Small intestine (tissue), 16 donors: ENCODE results near the gene P2RX3. TPM values are rescaled to one million over a fixed set of nuclear protein-coding genes. Genes with fewer than 3 reads are reported as not detected.
"Not testable (repeated sequence)": the region's sequence is repeated elsewhere in the genome, so short reads cannot be mapped to it uniquely, and the experiment has no call there.

ENCODE experiments used
- DNase-seq, 2 donors: peaks; one replicate each; pipeline versions ENCODE4 v3.0.0 to v3.0.0-alpha.2; 2013
- FAIRE-seq: peaks from 2 replicates; lab custom pipeline; 2012; peaks lifted over from hg19 to GRCh38; lab: Jason Lieb, UNC
- H3K27ac ChIP-seq, 3 donors: one replicate each; pipeline ENCODE4 v1.5.1; 2013; ENCODE audit warnings: low read length in 2 of 3, mild to moderate bottlenecking in 2 of 3, control low read depth in 1 of 3, inconsistent platforms in 1 of 3, low read depth in 1 of 3, moderate library complexity in 1 of 3
- H3K27me3 ChIP-seq, 3 donors: one replicate each; pipeline ENCODE4 v1.6.1; 2013; ENCODE audit warnings: low read length in 3 of 3, inconsistent platforms in 1 of 3; ENCODE audit not compliant: control insufficient read depth in 3 of 3, insufficient read depth in 3 of 3
- H3K36me3 ChIP-seq, 3 donors: one replicate each; pipeline ENCODE4 v1.6.1; 2013; ENCODE audit warnings: low read length in 3 of 3, inconsistent platforms in 1 of 3, low read depth in 1 of 3, mild to moderate bottlenecking in 1 of 3, moderate library complexity in 1 of 3; ENCODE audit not compliant: control insufficient read depth in 3 of 3, insufficient read depth in 2 of 3
- H3K4me1 ChIP-seq, 3 donors: one replicate each; pipeline ENCODE4 v1.6.1; 2013; ENCODE audit warnings: low read length in 2 of 3, inconsistent platforms in 1 of 3, low read depth in 1 of 3, mild to moderate bottlenecking in 1 of 3, moderate library complexity in 1 of 3; ENCODE audit not compliant: control insufficient read depth in 3 of 3, insufficient read depth in 2 of 3
- H3K4me3 ChIP-seq, 3 donors: one replicate each; pipeline ENCODE4 v1.5.1; 2013; ENCODE audit warnings: low read length in 3 of 3, control low read depth in 1 of 3, inconsistent platforms in 1 of 3, low read depth in 1 of 3, mild to moderate bottlenecking in 1 of 3, moderate library complexity in 1 of 3
- H3K9me3 ChIP-seq, 2 donors: one replicate each; pipeline ENCODE4 v1.6.1; 2013; ENCODE audit warnings: low read depth in 1 of 2, low read length in 1 of 2; ENCODE audit not compliant: control insufficient read depth in 2 of 2, insufficient read depth in 1 of 2
- WGBS, 3 donors: extraction: QIAGEN DNeasy Blood & Tissue Kit; methylation state at CpG; one replicate each; pipeline ENCODE4 v1.1.7; 2013; 5-methylcytosine and 5-hydroxymethylcytosine counted together
- long read RNA-seq, 10 donors: transcript quantifications; one replicate each; lab custom pipeline, GENCODE V29; 2026
- polyA plus RNA-seq, 4 donors: library from polyadenylated mRNA; stranded (reverse) in 3 of 4; unstranded in 1 of 4; fragments of 200-250 nt in 3 of 4; fragments of 120-200 nt in 1 of 4; gene quantifications; one replicate each; pipeline versions ENCODE4 v1.2.1 to v1.2.3, GENCODE V29; 2013
- donor health status: healthy with polysubstance abuse.
- donor health status: control.
- donor health status: control.
- donor health status: Bipolar disorder and iron deficiency.
- donor health status: healthy.

The P2RX3 gene
- under 1 TPM in 2 of 4 donors, not detected in 2; 0.46 to 0.68 TPM for polyA plus RNA-seq
- long read RNA-seq, donor 1, result 0 reads
- long read RNA-seq, donor 2, result 0 reads
- long read RNA-seq, donor 3, result 0 reads
- long read RNA-seq, donor 4, result 0 reads
- long read RNA-seq, donor 5, partial matches to known transcripts, result 0 of 1 reads
- long read RNA-seq, donor 5, other reads (novel, unspliced or antisense), result 0 of 1 reads
- long read RNA-seq, donor 6, result 0 reads
- long read RNA-seq, donor 7, result 0 reads
- long read RNA-seq, donor 8, partial matches to known transcripts, result 0 of 1 reads
- long read RNA-seq, donor 8, other reads (novel, unspliced or antisense), result 0 of 1 reads
- long read RNA-seq, donor 9, result 0 reads
- long read RNA-seq, donor 10, transcript P2RX3-201 (12 exons, 1,831 nt), result major isoform, 6 of 6 reads
- long read RNA-seq, donor 10, partial matches to known transcripts, result 0 of 6 reads
- long read RNA-seq, donor 10, other reads (novel, unspliced or antisense), result 0 of 6 reads

DNA sequence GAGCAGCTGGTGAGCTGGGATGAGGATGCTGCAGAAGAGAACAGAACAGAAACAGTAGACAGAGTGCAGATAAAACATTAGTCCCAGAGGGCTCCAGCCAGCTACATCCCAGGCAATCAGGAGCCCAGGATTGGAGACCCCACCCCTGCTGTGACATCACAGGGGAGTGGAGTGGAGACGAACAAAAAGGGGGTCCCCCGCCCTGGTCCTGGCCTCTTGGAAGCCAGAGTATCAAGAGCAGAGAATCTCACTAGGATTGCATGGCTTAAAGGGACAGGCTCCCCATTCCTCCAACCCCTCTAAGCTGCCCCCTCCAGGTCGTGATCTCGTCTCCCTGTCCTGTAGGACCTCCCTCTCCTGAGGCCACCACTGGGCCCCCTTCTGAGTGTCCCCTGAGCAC is at the start of gene P2RX3:
Gene P2RX3 (plus strand): TSS at position 211 of the 400 bp plus-strand sequence. CDS start 199 bp downstream, outside the sequence.
- no peak for FAIRE-seq
- no peaks in the 10 kb centered on the region for H3K9me3 ChIP-seq
- H3K4me1 ChIP-seq, result peaks cover 2 to 10% (median 8%) of the 10 kb centered on the region in 3 donors
- H3K27me3 ChIP-seq, result peaks cover 0 to 7% (median 0%) of the 10 kb centered on the region in 3 donors
- no peak within 1 kb of the TSS for H3K4me3 ChIP-seq
- WGBS, 3 donors, result 33 to 44% (median 43%) methylated on average over 4 of the region's 4 CpGs
- no peak within 1 kb of the TSS for H3K27ac ChIP-seq
- H3K36me3 ChIP-seq, result peaks cover 0 to 9% (median 0%) of the 10 kb centered on the region in 3 donors
- DNase-seq, result no peak

DNA sequence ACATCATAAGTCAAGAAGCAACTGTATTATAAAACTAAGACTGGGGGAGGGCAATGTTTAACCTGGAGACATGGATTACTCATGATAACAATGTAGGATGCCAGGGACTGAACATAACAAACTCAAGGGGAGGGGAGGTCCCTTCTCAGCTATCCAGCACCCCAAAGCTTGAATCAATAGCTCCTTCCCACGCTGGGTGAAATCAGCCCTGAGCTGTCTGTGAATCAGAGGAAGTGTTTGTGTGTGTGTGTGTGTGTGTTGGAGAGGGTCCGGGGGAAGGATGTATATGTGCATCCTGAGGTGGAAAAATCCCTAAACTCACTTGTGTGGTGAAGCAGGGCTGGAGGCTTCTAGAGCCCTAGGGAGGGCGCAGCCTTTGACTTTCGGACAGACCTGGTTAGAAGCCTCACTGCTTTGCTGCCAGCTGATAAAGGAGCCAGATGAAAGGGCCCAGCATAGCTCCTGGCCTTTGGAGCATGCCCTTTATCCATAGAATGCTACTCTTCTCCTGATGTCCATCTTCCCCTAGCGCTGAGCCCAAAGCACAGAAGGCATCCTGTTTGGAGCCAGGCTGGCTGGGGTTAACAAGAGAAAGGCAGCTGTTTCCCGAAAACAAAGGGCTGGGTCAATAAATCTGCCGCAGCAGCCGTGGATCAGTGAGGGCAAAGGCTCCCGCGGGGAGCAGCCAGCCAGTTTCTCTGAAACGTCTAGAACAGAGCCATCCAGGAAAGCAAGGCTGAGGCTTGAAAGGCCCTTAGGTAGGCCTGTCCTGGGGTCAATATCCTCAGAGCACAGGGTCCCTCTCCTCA is 49.2 kb upstream of the P2RX3 start:
- Histone ChIP-seq H3K36me3 (no peaks in the 10 kb centered on the region), H3K9me3 (no peaks in the 10 kb centered on the region), H3K27ac (peak overlapping the region in 2 of 3 donors; percentile 35 to 59), H3K4me1 (peaks cover 2 to 30% (median 7%) of the 10 kb centered on the region in 3 donors), H3K27me3 (no peaks in the 10 kb centered on the region), H3K4me3 (no peak overlapping the region)
- WGBS, 3 donors, result 4 to 15% (median 13%) methylated on average over 11 of the region's 11 CpGs
- DNase-seq (peak; percentile 36 to 62), FAIRE-seq (no peak)

DNA sequence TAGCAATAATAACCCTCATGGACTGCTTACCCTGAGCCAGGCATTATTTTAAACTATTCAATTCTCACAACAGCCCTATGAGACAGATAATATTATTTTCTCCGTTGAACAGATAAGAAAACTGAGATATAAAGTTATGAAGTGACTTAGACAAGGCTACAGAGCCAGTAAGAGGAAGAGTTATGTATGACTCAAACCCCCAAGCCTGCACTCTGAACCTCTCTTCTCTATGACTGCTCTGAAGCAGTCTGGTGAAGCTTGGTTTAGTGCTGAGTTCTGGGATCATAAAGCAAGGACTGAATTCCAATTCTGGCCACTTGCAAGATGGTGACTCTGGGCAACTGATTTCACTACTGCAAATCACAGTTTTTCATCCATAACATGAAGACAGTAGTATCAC is 47.9 kb upstream of the P2RX3 start:
- Histone ChIP-seq H3K4me3 (no peak overlapping the region), H3K27ac (no peak overlapping the region), H3K27me3 (no peaks in the 10 kb centered on the region), H3K36me3 (peaks cover 0 to 2% (median 0%) of the 10 kb centered on the region in 3 donors), H3K9me3 (no peaks in the 10 kb centered on the region), H3K4me1 (peaks cover 2 to 31% (median 13%) of the 10 kb centered on the region in 3 donors)
- DNase-seq, result peak; percentile 58 to 86
- WGBS, 3 donors, result 7 to 51% (median 21%) methylated on average over 1 of the region's 1 CpG
- no peak for FAIRE-seq

DNA sequence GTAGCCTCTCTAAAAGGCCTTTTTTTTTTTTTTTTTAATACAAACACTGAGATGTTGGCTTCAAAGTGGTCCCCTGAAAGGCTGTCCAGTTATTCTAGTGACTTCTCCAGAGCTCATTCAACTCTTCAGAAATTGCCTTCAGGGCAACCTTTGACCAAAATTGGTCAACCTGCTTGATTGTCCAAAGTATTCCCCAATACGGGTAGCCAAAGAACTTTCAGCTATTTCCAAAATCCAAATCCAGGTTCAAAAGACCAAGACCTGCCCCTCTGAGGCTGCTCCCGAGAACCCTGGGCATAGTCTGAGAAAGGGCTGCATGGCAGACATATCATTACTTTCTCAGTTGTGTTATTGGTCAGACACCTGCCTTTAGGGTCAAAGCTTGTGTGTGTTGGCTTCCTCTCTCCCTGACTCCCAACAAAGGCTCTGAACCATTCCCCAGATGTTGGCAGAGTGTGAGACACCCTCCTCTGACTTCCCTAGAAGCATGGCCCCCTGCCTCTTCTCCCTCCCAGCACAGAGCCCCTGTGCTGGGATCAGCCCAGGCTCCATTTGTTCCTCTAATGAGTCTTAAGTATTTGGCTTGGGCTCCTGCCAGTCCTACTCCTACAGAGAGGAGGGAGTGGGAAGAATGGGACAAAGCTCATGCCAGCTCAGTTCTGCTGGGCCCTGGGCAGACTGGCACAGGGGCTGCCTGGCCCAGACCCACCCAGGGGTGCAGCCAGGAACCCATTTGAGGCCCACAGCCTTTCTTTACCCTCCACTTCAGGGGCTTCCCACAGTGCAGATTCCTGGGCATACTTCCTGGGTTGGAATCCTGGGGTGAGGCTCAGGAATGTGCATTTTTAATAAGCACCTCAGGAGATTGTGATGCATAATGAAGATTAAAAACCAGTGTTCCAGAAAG is 43.7 kb upstream of the P2RX3 start:
- FAIRE-seq (no peak), DNase-seq (peak in 1 of 2 donors; percentile 67)
- H3K9me3 ChIP-seq, result peaks cover 0 to 15% of the 10 kb centered on the region in 2 donors
- 30 to 68% (median 50%) methylated on average over 2 of the region's 2 CpGs for WGBS, 3 donors
- H3K27ac ChIP-seq, result peak overlapping the region in 1 of 3 donors; percentile 42
- H3K36me3 ChIP-seq, result peaks cover 6 to 25% (median 6%) of the 10 kb centered on the region in 3 donors
- no peaks in the 10 kb centered on the region for H3K27me3 ChIP-seq
- H3K4me3 ChIP-seq, result no peak overlapping the region
- H3K4me1 ChIP-seq, result peaks cover under 1 to 19% (median 7%) of the 10 kb centered on the region in 3 donors

DNA sequence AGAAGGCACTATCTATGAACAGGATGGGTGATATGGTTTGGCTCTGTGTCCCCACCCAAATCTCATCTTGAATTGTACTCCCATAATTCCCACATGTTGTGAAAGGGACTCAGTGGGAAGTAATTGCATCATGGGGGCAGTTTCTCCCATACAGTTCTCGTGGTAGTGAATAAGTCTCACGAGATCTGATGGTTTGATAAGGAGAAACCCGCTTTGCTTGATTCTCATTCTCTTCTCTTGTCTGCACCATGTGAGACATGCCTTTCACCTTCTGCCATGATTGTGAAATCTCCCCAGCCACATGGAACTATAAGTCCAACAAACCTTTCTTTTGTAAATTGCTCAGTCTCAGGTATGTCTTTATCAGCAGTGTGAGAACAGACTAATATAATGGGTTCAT is 41.9 kb upstream of the P2RX3 start:
- peaks cover 0 to 32% of the 10 kb centered on the region in 2 donors for H3K9me3 ChIP-seq
- peak in 1 of 2 donors; percentile 40 for DNase-seq
- not testable (repeated sequence) for FAIRE-seq, H3K27me3 ChIP-seq, H3K27ac ChIP-seq, H3K4me3 ChIP-seq
- peaks cover 16 to 43% (median 18%) of the 10 kb centered on the region in 3 donors for H3K36me3 ChIP-seq
- peaks cover 0 to 14% (median 6%) of the 10 kb centered on the region in 3 donors for H3K4me1 ChIP-seq
- 91 to 94% (median 94%) methylated on average over 3 of the region's 3 CpGs for WGBS, 3 donors

DNA sequence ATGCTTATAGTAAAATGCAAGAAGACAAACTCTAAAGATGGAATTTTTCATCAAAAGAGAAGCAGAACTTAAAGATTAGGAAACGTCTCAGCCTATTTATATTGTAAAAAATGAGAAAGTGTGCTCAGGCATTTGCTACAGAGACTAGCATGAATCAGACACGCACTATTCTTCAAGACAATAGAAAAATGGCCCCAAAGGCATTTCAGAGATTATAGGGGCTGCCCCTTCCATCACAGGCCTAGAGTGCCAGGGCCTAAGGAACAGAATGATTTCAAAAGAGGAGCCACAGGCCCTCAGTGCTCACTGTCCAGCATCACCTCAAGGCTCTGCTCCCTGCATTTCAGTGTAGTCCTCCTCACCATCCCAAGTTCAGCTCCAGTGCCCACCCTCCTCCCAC is 40.9 kb upstream of the P2RX3 start:
- no peak for FAIRE-seq

DNA sequence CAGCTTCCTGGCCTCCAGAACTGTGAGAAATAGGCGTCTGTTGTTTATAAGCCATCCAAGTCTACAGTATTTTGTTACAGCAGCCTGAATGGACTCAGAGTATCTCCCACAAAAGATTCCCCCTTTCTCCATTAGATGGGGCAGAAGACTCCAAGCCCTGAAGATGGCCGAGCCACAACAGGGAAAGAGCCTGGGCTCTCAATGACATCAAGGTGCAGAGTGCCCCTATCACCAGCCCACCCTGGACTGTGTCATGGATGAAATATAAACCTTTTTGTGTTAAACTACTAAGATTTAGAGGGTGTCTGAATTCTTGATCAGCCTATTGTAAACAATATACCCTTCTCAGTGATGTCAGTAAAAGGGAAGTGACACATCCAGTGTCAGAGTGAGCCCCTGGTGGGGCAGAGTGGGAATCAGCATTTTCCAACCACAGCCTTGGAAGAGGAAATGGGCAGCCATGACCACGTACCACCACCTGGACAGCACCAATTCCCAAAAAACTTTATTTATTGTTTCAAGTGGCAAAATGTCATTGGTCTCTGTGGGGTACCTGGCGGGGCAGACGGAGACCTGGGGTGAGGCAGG is 38.9 kb upstream of the P2RX3 start:
- peaks cover 24 to 73% (median 28%) of the 10 kb centered on the region in 3 donors for H3K36me3 ChIP-seq

More for the DNA sequence above, 40.9 kb upstream of the P2RX3 start:
- WGBS, 3 donors, result 91 to 94% (median 93%) methylated on average over 2 of the region's 2 CpGs
- peaks cover 24 to 53% (median 25%) of the 10 kb centered on the region in 3 donors for H3K36me3 ChIP-seq
- peaks cover 0 to 14% (median 6%) of the 10 kb centered on the region in 3 donors for H3K4me1 ChIP-seq
- H3K27me3 ChIP-seq, result no peaks in the 10 kb centered on the region
- no peak for DNase-seq
- no peak overlapping the region for H3K4me3 ChIP-seq
- H3K27ac ChIP-seq, result no peak overlapping the region
- H3K9me3 ChIP-seq, result peaks cover 0 to 37% of the 10 kb centered on the region in 2 donors

More for the DNA sequence above, 38.9 kb upstream of the P2RX3 start:
- H3K4me1 ChIP-seq, result peaks cover 0 to 6% (median 4%) of the 10 kb centered on the region in 3 donors
- WGBS, 3 donors, result 93 to 96% (median 94%) methylated on average over 5 of the region's 5 CpGs
- FAIRE-seq (no peak), DNase-seq (no peak)
- no peaks in the 10 kb centered on the region for H3K27me3 ChIP-seq
- H3K4me3 ChIP-seq, result no peak overlapping the region
- H3K9me3 ChIP-seq, result peaks cover 0 to 37% of the 10 kb centered on the region in 2 donors
- H3K27ac ChIP-seq, result no peak overlapping the region
